GM12875 (cell line): ENCODE measurements around the gene TRMO.

ENCODE experiments used
- H3K4me3 ChIP-seq: one replicate; pipeline ENCODE4 v1.5.1; 2011; ENCODE audit warnings: low read depth, low read length, control low read depth
- CTCF ChIP-seq: IDR thresholded peaks from 2 replicates; pipeline ENCODE4 v1.5.1; 2011; ENCODE audit warnings: low read depth, mild to moderate bottlenecking, control low read depth, inconsistent platforms, low read length, moderate library complexity, borderline replicate concordance; ENCODE audit not compliant: insufficient read depth

TRMO gene, protein sequence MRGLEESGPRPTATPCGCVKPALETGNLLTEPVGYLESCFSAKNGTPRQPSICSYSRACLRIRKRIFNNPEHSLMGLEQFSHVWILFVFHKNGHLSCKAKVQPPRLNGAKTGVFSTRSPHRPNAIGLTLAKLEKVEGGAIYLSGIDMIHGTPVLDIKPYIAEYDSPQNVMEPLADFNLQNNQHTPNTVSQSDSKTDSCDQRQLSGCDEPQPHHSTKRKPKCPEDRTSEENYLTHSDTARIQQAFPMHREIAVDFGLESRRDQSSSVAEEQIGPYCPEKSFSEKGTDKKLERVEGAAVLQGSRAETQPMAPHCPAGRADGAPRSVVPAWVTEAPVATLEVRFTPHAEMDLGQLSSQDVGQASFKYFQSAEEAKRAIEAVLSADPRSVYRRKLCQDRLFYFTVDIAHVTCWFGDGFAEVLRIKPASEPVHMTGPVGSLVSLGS

GRCh38 chr9:97921959-97922724 lies at the start of gene TRMO:
Gene TRMO, minus strand, starts transcription at chr9:97922500. Its CDS starts 7 bp downstream, at chr9:97922493.
- TF ChIP-seq CTCF = peak; percentile 79

DNA sequence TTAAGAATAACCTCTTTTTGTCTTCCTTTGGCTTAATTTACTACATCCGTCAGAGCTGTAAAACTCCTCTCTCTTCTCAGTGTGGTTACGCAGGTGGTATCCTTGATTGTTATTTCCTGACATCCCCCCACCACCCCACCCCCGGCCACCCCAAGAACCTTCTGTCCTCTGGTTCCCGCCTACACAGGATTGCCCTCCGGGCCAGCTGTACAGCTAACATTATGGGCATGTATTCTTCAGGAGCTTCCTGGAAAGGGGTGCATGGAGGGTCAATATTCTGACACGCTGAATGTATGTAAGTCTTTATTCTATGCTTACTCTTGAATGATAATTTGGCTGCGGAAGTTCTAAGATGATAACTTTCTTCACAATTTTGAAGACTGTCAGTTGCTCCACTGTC lies 47.9 kb upstream of the TRMO start:
- H3K4me3 ChIP-seq = no peak overlapping the region

More at GRCh38 chr9:97921959-97922724, at the start of gene TRMO:
- H3K4me3 ChIP-seq = peak within 1 kb of the TSS; percentile 72

DNA sequence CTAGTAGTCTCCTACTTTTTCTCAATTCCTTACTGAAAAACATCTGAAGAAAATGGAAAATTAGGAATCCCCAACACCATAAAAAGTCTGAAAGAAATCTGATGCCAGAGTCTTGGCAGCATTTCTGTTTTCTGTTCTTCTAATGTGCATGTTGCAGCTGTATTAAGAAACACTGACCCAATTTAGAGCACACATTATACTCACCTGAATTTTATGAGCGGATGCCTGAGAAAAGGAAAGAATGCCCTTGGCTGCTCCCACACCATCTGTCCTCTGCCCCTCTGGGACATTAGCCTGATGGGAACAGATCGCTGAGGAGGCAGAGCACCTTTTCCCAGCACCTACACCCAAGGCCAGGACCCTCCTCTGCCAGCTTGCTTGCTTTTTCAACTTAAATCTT lies 46.7 kb upstream of the TRMO start:
- no peak overlapping the region for H3K4me3 ChIP-seq
- no peak for TF ChIP-seq CTCF

More for the DNA sequence above, 47.9 kb upstream of the TRMO start:
- no peak for TF ChIP-seq CTCF

DNA sequence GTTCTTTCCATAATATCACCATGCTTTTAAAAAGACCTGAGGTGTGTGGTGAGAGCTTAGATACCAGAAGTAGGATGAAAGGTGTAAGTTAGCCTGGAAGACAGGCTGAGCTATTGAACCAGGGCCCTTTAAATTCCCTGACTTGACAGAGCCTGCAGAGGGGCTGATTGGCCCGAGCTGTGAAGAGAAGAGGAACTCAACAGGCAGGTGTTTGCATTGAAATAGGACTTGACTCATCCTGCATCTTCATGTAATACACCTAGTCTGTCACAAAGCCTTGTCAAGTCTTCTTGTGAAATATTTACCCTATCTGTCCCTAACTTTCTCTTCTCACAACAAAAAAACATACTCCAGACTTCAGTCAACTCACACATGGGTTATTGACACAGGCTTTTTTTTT lies 44.2 kb upstream of the TRMO start:
- no peak for TF ChIP-seq CTCF

DNA sequence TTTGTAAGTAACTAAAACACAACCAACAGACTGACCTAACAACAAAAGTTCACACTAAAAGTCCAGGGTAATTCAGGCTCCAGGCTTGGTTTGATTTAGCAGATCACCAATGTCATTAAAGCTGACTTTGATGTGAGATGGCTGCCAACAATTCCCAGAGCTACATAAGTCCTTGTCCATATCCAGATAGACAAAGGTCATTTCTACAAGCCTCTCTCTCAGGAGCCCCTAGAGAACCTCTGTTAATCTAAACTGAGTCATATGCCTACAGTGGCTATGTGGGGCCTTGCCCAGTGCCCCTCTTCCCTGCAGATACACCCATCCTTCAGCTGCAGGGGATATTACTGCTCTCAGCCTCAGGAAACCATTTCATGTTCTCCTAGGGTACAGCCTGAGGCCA lies 42.6 kb upstream of the TRMO start:
- no peak overlapping the region for H3K4me3 ChIP-seq
- TF ChIP-seq CTCF = no peak

More for the DNA sequence above, 44.2 kb upstream of the TRMO start:
- no peak overlapping the region for H3K4me3 ChIP-seq

DNA sequence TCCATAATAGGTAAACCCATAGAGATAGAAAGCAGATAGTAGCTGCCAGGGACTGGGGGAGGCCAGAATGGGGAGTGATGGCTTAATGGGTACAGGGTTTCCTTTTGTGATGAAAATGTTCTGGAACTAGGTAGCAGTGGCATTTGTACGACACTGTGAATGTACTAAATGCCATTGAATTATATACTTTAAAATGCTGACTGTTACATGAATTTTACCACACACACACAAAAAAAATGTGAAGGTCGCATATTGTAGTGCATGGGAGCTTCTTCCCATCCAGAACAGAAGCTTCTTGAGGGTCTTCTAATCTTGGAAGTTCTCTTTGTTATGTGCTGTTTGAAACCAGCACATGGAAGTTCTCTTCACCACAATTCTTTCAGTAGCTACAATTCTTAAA lies 40.9 kb upstream of the TRMO start:
- no peak overlapping the region for H3K4me3 ChIP-seq
- no peak for TF ChIP-seq CTCF
